Endothelial cell of umbilical vein (primary cell): Measurements from ENCODE around the gene APOLD1. TPM values are rescaled to one million over a fixed set of nuclear protein-coding genes. Genes with fewer than 3 reads are reported as not detected.

Experiments
- BruUV-seq: library from RNA; stranded (reverse); fragments of 400-500 nt; replicated peaks from 2 replicates; lab custom pipeline; 2021; lab: Mats Ljungman, UMichigan
- CTCF ChIA-PET: fragments of 300-600, 350-600 bp; sonication (Branson Sonifier 250); formaldehyde crosslinking; loops from one replicate; lab custom pipeline; 2021; ENCODE audit warnings: antibody characterized with exemption, inconsistent platforms; lab: Charles Lee
- POLR2A ChIA-PET: fragments of 300-600, 350-600 bp; sonication (Branson Sonifier 250); formaldehyde crosslinking; loops from one replicate; lab custom pipeline; 2021; ENCODE audit warnings: antibody characterized with exemption, inconsistent platforms; lab: Charles Lee
- DNase-seq: peaks from one replicate; pipeline ENCODE4 v3.0.0-alpha.2; 2011; ENCODE audit warnings: low read depth, low spot score
- FAIRE-seq: peaks from 2 replicates; lab custom pipeline; 2011; peaks lifted over from hg19 to GRCh38; lab: Jason Lieb, UNC
- H2AFZ ChIP-seq: 2 replicates; pipeline ENCODE4 v1.6.0; 2012; ENCODE audit warnings: low read depth, low read length, control low read depth, inconsistent platforms
- H3K27ac ChIP-seq: 2 replicates; pipeline ENCODE4 v1.5.1; 2011; ENCODE audit warnings: low read depth, mild to moderate bottlenecking, control low read depth, low read length, moderate library complexity; ENCODE audit not compliant: insufficient read depth
- H3K27me3 ChIP-seq, 2 experiments: 2 replicates each; pipeline versions ENCODE4 v1.6.0 to v1.6.1; 2011; ENCODE audit warnings: low read length in 2 of 2, mixed read lengths in 1 of 2; ENCODE audit not compliant: control insufficient read depth in 2 of 2, insufficient read depth in 2 of 2
- H3K36me3 ChIP-seq, 2 experiments: 2 replicates in 1 of 2; 3 replicates in 1 of 2; pipeline ENCODE4 v1.5.1; 2011; ENCODE audit warnings: low read length in 2 of 2, mild to moderate bottlenecking in 1 of 2, moderate library complexity in 1 of 2; ENCODE audit not compliant: control insufficient read depth in 2 of 2, insufficient read depth in 2 of 2; ENCODE audit errors: extremely low read depth in 1 of 2
- H3K4me1 ChIP-seq: 3 replicates; pipeline ENCODE4 v1.5.1; 2011; ENCODE audit warnings: mild to moderate bottlenecking, low read length; ENCODE audit not compliant: control insufficient read depth, insufficient read depth; ENCODE audit errors: extremely low read depth
- H3K4me2 ChIP-seq: 2 replicates; pipeline ENCODE4 v1.6.1; 2011; ENCODE audit warnings: low read length, control low read depth, mixed read lengths; ENCODE audit not compliant: insufficient read depth
- H3K4me3 ChIP-seq, 3 experiments: fragments of 200-600 bp in 1 of 3; sonication (generic), shearing (Covaris generic) in 1 of 3; replicated peaks in 1 of 3; 2 replicates each; pipeline ENCODE4 v1.5.1; 2011 to 2016; ENCODE audit warnings: control low read depth in 3 of 3, low read length in 3 of 3, mild to moderate bottlenecking in 2 of 3, inconsistent platforms in 1 of 3, low read depth in 1 of 3, moderate library complexity in 1 of 3; ENCODE audit not compliant: insufficient read depth in 1 of 3
- H3K79me2 ChIP-seq: 2 replicates; pipeline ENCODE4 v1.6.0; 2012; ENCODE audit warnings: low read length, inconsistent platforms; ENCODE audit not compliant: control insufficient read depth, insufficient read depth
- H3K9ac ChIP-seq: replicated peaks from 2 replicates; pipeline ENCODE3; 2011; ENCODE audit warnings: low read length, control low read depth; ENCODE audit not compliant: insufficient read depth; ENCODE audit errors: extremely low read depth
- H3K9me1 ChIP-seq: replicated peaks from 3 replicates; pipeline ENCODE4 v1.6.0; 2011; ENCODE audit warnings: mild to moderate bottlenecking, low read length; ENCODE audit not compliant: control insufficient read depth, insufficient read depth; ENCODE audit errors: extremely low read depth
- H3K9me3 ChIP-seq: replicated peaks from 2 replicates; pipeline ENCODE4 v1.5.1; 2012; ENCODE audit warnings: low read length, inconsistent platforms; ENCODE audit not compliant: control insufficient read depth, insufficient read depth
- H4K20me1 ChIP-seq: replicated peaks from 2 replicates; pipeline ENCODE3; 2011; ENCODE audit warnings: mild to moderate bottlenecking, low read length; ENCODE audit not compliant: control insufficient read depth, insufficient read depth; ENCODE audit errors: extremely low read depth
- EZH2 ChIP-seq: IDR thresholded peaks from 2 replicates; pipeline ENCODE4 v1.6.1; 2012; ENCODE audit warnings: borderline replicate concordance, low read depth, mild to moderate bottlenecking, moderate library complexity, low read length, inconsistent platforms; ENCODE audit not compliant: severe bottlenecking
- FOS ChIP-seq: IDR thresholded peaks from 2 replicates; pipeline ENCODE4 v1.6.1; 2011; ENCODE audit warnings: mild to moderate bottlenecking, low read length, moderate library complexity, borderline replicate concordance; ENCODE audit not compliant: insufficient read depth
- GATA2 ChIP-seq: IDR thresholded peaks from 2 replicates; pipeline ENCODE4 v1.7.0; 2011; ENCODE audit warnings: low read depth, mild to moderate bottlenecking, moderate library complexity, mixed read lengths, low read length; ENCODE audit not compliant: insufficient read length, insufficient read depth
- JUN ChIP-seq: IDR thresholded peaks from 2 replicates; pipeline ENCODE4 v1.6.1; 2011; ENCODE audit warnings: borderline replicate concordance, low read depth; ENCODE audit not compliant: insufficient read length, insufficient read depth
- MYC ChIP-seq: IDR thresholded peaks from one replicate; pipeline ENCODE4 v1.6.1; 2011; ENCODE audit warnings: mild to moderate bottlenecking, low read depth, low read length
- POLR2A ChIP-seq: IDR thresholded peaks from 2 replicates; pipeline ENCODE4 v1.6.1; 2012; ENCODE audit warnings: low read depth, mild to moderate bottlenecking, control low read depth, low read length
- POLR2AphosphoS5 ChIP-seq: IDR thresholded peaks from 2 replicates; pipeline ENCODE4 v1.6.1; 2012; ENCODE audit warnings: low read depth, mild to moderate bottlenecking, control low read depth, low read length, moderate library complexity; ENCODE audit not compliant: insufficient read depth
- dilution Hi-C: fragments of 300-500 bp; cut with MboI; formaldehyde crosslinking; loops from one replicate; pipeline ENCODE4 v1.15.0; 2019; ENCODE audit warnings: low sequenced_read_pairs; ENCODE audit not compliant: extremely low pct_ligation_motif_present
- intact Hi-C: fragments of 100-400 bp; cut with micrococcal nuclease; formaldehyde crosslinking; loops from one replicate; pipeline ENCODE4 v1.10.0; 2022
- microRNA counts: library from miRNA; unstranded; fragments of <30 nt; microRNA quantifications from one replicate; lab custom pipeline; 2016
- microRNA-seq: library from miRNA; unstranded; fragments of <30 nt; microRNA quantifications from one replicate; pipeline ENCODE4 v1.2.0, GENCODE V29; 2021; ENCODE audit warnings: borderline number of aligned reads, borderline replicate concordance
- polyA plus RNA-seq, 4 experiments: library from polyadenylated mRNA; depleted of rRNA in 3 of 4; stranded (reverse) in 3 of 4; unstranded in 1 of 4; fragments of >200 nt; gene quantifications; 2 replicates each; pipeline versions ENCODE4 v1.2.1 to v1.2.3, GENCODE V29; 2011 to 2012; ENCODE audit warnings: missing spikeins in 1 of 4
- small RNA-seq: library from RNA; depleted of rRNA; stranded (forward); fragments of <200 nt; gene quantifications from one replicate; pipeline ENCODE3, GENCODE V24; 2012; ENCODE audit warnings: low replicate concordance, low read depth; ENCODE audit not compliant: insufficient read depth, insufficient read length
- total RNA-seq: library from RNA; stranded (reverse); gene quantifications from 2 replicates; pipeline ENCODE4 v1.2.3, GENCODE V29; 2021
- TF ChIP-seq, protein P1 (sequence below), 2 donors: IDR thresholded peaks; 1 replicate in 1 of 2; 2 replicates in 1 of 2; pipeline ENCODE4 v1.5.1; 2011; ENCODE audit warnings: low read length in 2 of 2, mild to moderate bottlenecking in 2 of 2, moderate library complexity in 2 of 2, control low read depth in 1 of 2, inconsistent platforms in 1 of 2, low read depth in 1 of 2; ENCODE audit not compliant: insufficient read depth in 1 of 2; ENCODE audit errors: extremely low read depth in 1 of 2
- TF ChIP-seq, protein P2 (sequence below): IDR thresholded peaks from 2 replicates; pipeline ENCODE4 v1.6.1; 2011; ENCODE audit not compliant: insufficient read depth, insufficient read length

Gene APOLD1
- total and polyA plus RNA-seq, 2 donors (not counting 3 experiments of a cell fraction or from before 2014, with no cell fraction given): 3.7 to 6.0 TPM

DNA sequence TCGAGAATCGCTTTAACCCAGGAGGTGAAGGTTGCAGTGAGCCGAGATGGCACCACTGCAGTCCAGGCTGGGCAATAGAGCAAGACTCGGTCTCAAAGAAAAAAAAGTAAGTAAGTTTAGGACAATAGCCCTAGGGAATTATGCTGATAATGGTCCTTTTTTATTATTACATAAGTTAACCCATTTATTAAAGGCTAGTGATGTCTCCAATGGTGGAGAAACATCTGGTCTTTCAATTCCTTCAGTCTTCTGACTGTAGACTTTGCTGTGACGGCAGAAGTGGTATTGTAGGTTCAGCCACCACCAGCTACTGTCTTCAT lies 55.1 kb downstream of the APOLD1 start:
- dilution Hi-C loops: no loop called here
- Histone ChIP-seq H3K9me3 (no peaks in the 10 kb centered on the region), H2AFZ (no peak overlapping the region), H3K9ac (peak overlapping the region; percentile 6), H3K27ac (peak overlapping the region; percentile 91), H4K20me1 (no peaks in the 10 kb centered on the region), H3K4me2 (no peak overlapping the region), H3K79me2 (no peaks in the 10 kb centered on the region), H3K9me1 (no peaks in the 10 kb centered on the region), H3K27me3 (no peaks in the 10 kb centered on the region), H3K4me1 (peaks cover 56% of the 10 kb centered on the region), H3K4me3 (no peak overlapping the region), H3K36me3 (no peaks in the 10 kb centered on the region)
- DNase-seq (no peak), FAIRE-seq (no peak)
- ChIA-PET POLR2A (interaction anchor here (0.8 kb wide), 1 partner anchor 51 kb away, joined by 3 read pairs; the partner anchor contains the start of gene GPRC5A), CTCF (interaction anchor here (1.0 kb wide), 1 partner anchor 372 kb away, joined by 4 read pairs; no protein-coding TSS in a partner anchor)
- intact Hi-C loops: loop anchor here (1.0 kb wide), 1 partner anchor 32 kb away; no protein-coding TSS in a partner anchor
- BruUV-seq: no TSS peak
- no peak for TF ChIP-seq EZH2
- TF ChIP-seq, protein P1, sequence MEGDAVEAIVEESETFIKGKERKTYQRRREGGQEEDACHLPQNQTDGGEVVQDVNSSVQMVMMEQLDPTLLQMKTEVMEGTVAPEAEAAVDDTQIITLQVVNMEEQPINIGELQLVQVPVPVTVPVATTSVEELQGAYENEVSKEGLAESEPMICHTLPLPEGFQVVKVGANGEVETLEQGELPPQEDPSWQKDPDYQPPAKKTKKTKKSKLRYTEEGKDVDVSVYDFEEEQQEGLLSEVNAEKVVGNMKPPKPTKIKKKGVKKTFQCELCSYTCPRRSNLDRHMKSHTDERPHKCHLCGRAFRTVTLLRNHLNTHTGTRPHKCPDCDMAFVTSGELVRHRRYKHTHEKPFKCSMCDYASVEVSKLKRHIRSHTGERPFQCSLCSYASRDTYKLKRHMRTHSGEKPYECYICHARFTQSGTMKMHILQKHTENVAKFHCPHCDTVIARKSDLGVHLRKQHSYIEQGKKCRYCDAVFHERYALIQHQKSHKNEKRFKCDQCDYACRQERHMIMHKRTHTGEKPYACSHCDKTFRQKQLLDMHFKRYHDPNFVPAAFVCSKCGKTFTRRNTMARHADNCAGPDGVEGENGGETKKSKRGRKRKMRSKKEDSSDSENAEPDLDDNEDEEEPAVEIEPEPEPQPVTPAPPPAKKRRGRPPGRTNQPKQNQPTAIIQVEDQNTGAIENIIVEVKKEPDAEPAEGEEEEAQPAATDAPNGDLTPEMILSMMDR (IDR thresholded peaks at IDR 0.05; ENCODE audit: extremely low read depth in 1 of 2, insufficient read depth in 1 of 2, low read depth in 1 of 2, low read length in 2 of 2): no peak
- TF ChIP-seq, protein P2, sequence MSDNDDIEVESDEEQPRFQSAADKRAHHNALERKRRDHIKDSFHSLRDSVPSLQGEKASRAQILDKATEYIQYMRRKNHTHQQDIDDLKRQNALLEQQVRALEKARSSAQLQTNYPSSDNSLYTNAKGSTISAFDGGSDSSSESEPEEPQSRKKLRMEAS: no peak
- no peak for TF ChIP-seq JUN
- no peak for TF ChIP-seq POLR2A
- no peak for TF ChIP-seq FOS
- TF ChIP-seq MYC: no peak
- no peak for TF ChIP-seq POLR2AphosphoS5
- TF ChIP-seq GATA2: no peak

MicroRNAs encoded within 50 kb of the gene (microRNA counts, 767-probe panel; counts per million panel counts)
- 723 counts per million, percentile 96 among the panel's probes with 10 or more counts for microRNA hsa-miR-613 (lab: Ali Mortazavi, UCI)

Small RNA genes within 50 kb of the gene (microRNA-seq; reads per million reads assigned to microRNA genes)
- gene MIR613: not detected

Small RNA genes within 50 kb of the gene (small RNA-seq; reads per million reads assigned to genes)
- gene AC007215.1: not detected
- gene MIR613: not detected

Other genes starting within 250 kb of the APOLD1 start
- 12.7 and 19.5 TPM in 2 replicates for gene DUSP16, start 222.8 kb upstream of the APOLD1 start, total RNA-seq
- gene DUSP16, start 222.8 kb upstream of the APOLD1 start, polyA plus RNA-seq: 7.0 and 7.4 TPM in 2 replicates
- gene CREBL2, start 173.8 kb upstream of the APOLD1 start, total RNA-seq: 14.5 and 19.4 TPM in 2 replicates
- gene CREBL2, start 173.8 kb upstream of the APOLD1 start, polyA plus RNA-seq: 8.3 and 10.5 TPM in 2 replicates
- 0.37 and 0.40 TPM in 2 replicates for gene GPR19, start 89.5 kb upstream of the APOLD1 start, total RNA-seq
- gene GPR19, start 89.5 kb upstream of the APOLD1 start, polyA plus RNA-seq: 0.35 and 0.70 TPM in 2 replicates
- 32.0 and 40.8 TPM in 2 replicates for gene CDKN1B, start 68.3 kb upstream of the APOLD1 start, total RNA-seq
- 10.4 and 12.7 TPM in 2 replicates for gene CDKN1B, start 68.3 kb upstream of the APOLD1 start, polyA plus RNA-seq
- gene DDX47, start 27.7 kb downstream of the APOLD1 start, total RNA-seq: 74.6 and 75.2 TPM in 2 replicates
- 52.5 and 73.4 TPM in 2 replicates for gene DDX47, start 27.7 kb downstream of the APOLD1 start, polyA plus RNA-seq
- gene GPRC5A, start 105.9 kb downstream of the APOLD1 start, total RNA-seq: 17.6 and 22.7 TPM in 2 replicates
- gene GPRC5A, start 105.9 kb downstream of the APOLD1 start, polyA plus RNA-seq: 82.9 and 86.4 TPM in 2 replicates
- gene GPRC5D, start 166.5 kb downstream of the APOLD1 start, total RNA-seq: not detected in 2 replicates
- gene GPRC5D, start 166.5 kb downstream of the APOLD1 start, polyA plus RNA-seq: not detected in 2 replicates
- 44.8 and 59.5 TPM in 2 replicates for gene HEBP1, start 214.6 kb downstream of the APOLD1 start, total RNA-seq
- 16.9 and 23.1 TPM in 2 replicates for gene HEBP1, start 214.6 kb downstream of the APOLD1 start, polyA plus RNA-seq